Prostate gland (tissue), 2 donors: ENCODE results near the gene SAMD5.

Source experiments
- CTCF ChIP-seq, 4 experiments: fragments of 200-600 bp in 2 of 4; fragments of 450-650 bp in 2 of 4; sonication (generic) in 2 of 4; IDR thresholded peaks; 1 replicate in 3 of 4; 2 replicates in 1 of 4; pipeline ENCODE4 v1.5.1; 2016 to 2019; ENCODE audit warnings: antibody characterized with exemption in 4 of 4, mild to moderate bottlenecking in 2 of 4, moderate library complexity in 2 of 4
- POLR2A ChIP-seq: fragments of 450-650 bp; IDR thresholded peaks from one replicate; pipeline ENCODE4 v1.6.1; 2016; ENCODE audit warnings: antibody characterized with exemption, mild to moderate bottlenecking

DNA sequence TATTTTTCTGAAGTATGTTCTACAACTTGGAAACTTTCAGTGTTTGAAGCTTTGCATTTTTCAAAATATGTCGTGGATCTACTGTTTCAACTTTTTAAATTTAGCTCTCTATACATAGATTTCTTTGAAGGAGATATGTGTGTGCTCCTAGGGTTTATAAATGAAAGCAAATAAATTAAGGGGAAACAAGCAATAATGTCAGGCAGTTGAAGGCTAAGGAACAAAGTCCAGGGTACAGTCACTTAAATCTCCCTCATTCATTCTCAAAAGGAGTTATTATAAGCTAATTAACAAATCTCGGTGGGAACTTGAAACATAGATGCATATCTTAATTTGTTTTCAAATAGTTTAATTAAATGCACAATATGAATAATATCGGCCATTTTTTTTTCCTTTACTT, 79.4 kb downstream of the SAMD5 start:
- TF ChIP-seq POLR2A (no peak), CTCF (IDR thresholded peaks at IDR 0.05) (no peak)
